ENCODE results near the gene ZNF512B. TPM values are rescaled to one million over a fixed set of nuclear protein-coding genes. Genes with fewer than 3 reads are reported as not detected.

Gene ZNF512B
- total RNA-seq, 2 donors from 2014 or later = 1.3 to 2.9 TPM

- ATAC-seq (peak; percentile 62), DNase-seq (peak; percentile 92 to 95)
- intact Hi-C loops (cut with DNase I, micrococcal nuclease) = no loop called here
Observed at GRCh38 chr20:63955827-63956663, 13.7 kb downstream of the ZNF512B start, which contains the start of gene UCKL1. UCKL1 (minus strand) TSS chr20:63956416; CDS start chr20:63956372, 44 bp downstream.

- ATAC-seq (peak; percentile 12), DNase-seq (peak in 1 of 2 donors; percentile 67)
- intact Hi-C loops (cut with DNase I, micrococcal nuclease) = no loop called here
Observed at GRCh38 chr20:63955281-63955826, 14.4 kb downstream of the ZNF512B start.

- intact Hi-C loops (cut with DNase I, micrococcal nuclease) = no loop called here
- no peak for ATAC-seq
- no peak for DNase-seq
Observed at GRCh38 chr20:63953764-63954429, 15.8 kb downstream of the ZNF512B start.

GRCh38 chr20:63952769-63953168 lies 17.0 kb downstream of the ZNF512B start:
- intact Hi-C loops (cut with DNase I, micrococcal nuclease) = no loop called here
- no peak for ATAC-seq
- DNase-seq = no peak

GRCh38 chr20:63952210-63952535 lies 17.6 kb downstream of the ZNF512B start:
- DNase-seq (no peak), ATAC-seq (no peak)
- intact Hi-C loops (cut with DNase I, micrococcal nuclease) = no loop called here

GRCh38 chr20:63951398-63952209 lies 18.1 kb downstream of the ZNF512B start:
- DNase-seq = peak; percentile 72 to 75
- peak; percentile 46 for ATAC-seq

GRCh38 chr20:63950701-63951397 lies 18.9 kb downstream of the ZNF512B start:
- ATAC-seq (no peak), DNase-seq (no peak)
- intact Hi-C loops (cut with DNase I, micrococcal nuclease) = no loop called here

More at GRCh38 chr20:63951398-63952209, 18.1 kb downstream of the ZNF512B start:
- intact Hi-C loops (cut with DNase I, micrococcal nuclease) = no loop called here

- no peak for ATAC-seq
- peak in 1 of 2 donors; percentile 33 for DNase-seq
- intact Hi-C loops (cut with DNase I, micrococcal nuclease) = no loop called here
Observed at GRCh38 chr20:63947638-63948456, 21.9 kb downstream of the ZNF512B start.

GRCh38 chr20:63946986-63947637 lies 22.6 kb downstream of the ZNF512B start:
- intact Hi-C loops (cut with DNase I, micrococcal nuclease) = no loop called here
- no peak for DNase-seq
- no peak for ATAC-seq

GRCh38 chr20:63945921-63946920 lies 23.5 kb downstream of the ZNF512B start:
- ATAC-seq = no peak
- intact Hi-C loops (cut with DNase I, micrococcal nuclease) = no loop called here
- no peak for DNase-seq

- DNase-seq (no peak), ATAC-seq (no peak)
- intact Hi-C loops (cut with DNase I, micrococcal nuclease) = no loop called here
Observed at GRCh38 chr20:63945031-63945658, 24.6 kb downstream of the ZNF512B start.

GRCh38 chr20:63944078-63944941 lies 25.4 kb downstream of the ZNF512B start:
- no peak for DNase-seq
- no peak for ATAC-seq
- intact Hi-C loops (cut with DNase I, micrococcal nuclease) = no loop called here

- intact Hi-C loops (cut with DNase I, micrococcal nuclease) = no loop called here
- no peak for DNase-seq
- ATAC-seq = no peak
Observed at GRCh38 chr20:63943808-63944077, 26.0 kb downstream of the ZNF512B start.

GRCh38 chr20:63942969-63943807 lies 26.5 kb downstream of the ZNF512B start:
- intact Hi-C loops (cut with DNase I, micrococcal nuclease) = no loop called here
- ATAC-seq = no peak
- DNase-seq = no peak
